ENCODE measurements around the gene POLN.

POLN gene

DNA sequence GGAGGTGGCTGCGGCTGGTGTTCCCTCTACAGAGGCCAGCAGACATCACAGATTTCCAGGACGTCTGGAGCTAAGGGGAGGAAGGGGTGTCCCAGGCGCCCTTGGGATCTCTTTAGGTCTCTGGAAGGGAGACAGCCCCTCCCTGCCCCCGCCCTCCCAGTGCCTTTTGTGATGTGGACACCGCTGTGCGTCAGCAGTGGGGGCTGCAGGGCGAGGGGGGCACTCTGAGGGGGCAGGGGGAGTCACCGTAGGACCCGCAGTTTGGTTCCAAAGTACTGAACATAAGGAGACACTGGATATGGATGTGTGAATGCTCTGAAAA lies 45.6 kb upstream of the POLN start:
- DNase-seq (ENCODE audit: low read depth in 2 of 2), result no peak
- no peak overlapping the region for H3K4me3 ChIP-seq (replicated peaks in 1 of 2; ENCODE audit: low read depth in 2 of 2, low read length in 2 of 2)
- TF ChIP-seq, protein P1, sequence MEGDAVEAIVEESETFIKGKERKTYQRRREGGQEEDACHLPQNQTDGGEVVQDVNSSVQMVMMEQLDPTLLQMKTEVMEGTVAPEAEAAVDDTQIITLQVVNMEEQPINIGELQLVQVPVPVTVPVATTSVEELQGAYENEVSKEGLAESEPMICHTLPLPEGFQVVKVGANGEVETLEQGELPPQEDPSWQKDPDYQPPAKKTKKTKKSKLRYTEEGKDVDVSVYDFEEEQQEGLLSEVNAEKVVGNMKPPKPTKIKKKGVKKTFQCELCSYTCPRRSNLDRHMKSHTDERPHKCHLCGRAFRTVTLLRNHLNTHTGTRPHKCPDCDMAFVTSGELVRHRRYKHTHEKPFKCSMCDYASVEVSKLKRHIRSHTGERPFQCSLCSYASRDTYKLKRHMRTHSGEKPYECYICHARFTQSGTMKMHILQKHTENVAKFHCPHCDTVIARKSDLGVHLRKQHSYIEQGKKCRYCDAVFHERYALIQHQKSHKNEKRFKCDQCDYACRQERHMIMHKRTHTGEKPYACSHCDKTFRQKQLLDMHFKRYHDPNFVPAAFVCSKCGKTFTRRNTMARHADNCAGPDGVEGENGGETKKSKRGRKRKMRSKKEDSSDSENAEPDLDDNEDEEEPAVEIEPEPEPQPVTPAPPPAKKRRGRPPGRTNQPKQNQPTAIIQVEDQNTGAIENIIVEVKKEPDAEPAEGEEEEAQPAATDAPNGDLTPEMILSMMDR (IDR thresholded peaks at IDR 0.05; ENCODE audit: low read depth, low read length), result no peak

DNA sequence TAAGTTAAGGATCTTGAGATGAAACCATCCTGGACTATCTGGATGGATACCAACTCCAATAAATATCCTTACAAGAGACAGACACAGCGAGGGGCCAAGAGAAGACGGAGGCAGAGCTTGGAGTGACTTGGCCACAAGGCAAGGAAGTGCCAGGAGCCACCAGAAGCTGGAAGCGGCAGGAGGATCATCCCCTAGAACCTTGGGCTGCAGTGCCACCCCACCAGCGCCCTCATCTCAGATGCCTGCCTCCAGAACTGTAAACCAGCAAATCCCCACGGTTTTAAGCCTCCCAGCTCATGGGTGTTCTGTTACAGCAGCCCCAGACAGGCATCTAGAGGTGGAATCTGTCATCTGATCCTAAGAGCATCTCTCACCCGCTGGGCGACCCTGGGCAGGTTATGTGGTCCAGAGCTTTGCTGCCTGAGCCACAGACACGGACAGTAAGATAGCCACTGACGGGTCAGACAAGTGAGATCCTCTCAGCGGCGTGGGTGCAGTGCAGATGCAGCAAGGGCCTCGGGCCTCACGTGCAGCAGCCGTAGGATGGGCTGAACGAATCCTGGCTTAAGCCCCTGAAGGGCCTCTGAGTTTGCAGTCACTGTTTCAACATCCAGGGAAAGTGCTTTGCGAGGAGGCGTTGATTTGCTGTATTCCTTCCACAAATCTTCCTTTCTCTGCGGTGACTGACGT lies 45.1 kb upstream of the POLN start:
- no peak overlapping the region for H3K4me3 ChIP-seq (replicated peaks in 1 of 2; ENCODE audit: low read depth in 2 of 2, low read length in 2 of 2)
- peak in 1 of 2 donors; percentile 18 for DNase-seq (ENCODE audit: low read depth in 2 of 2)
- TF ChIP-seq, protein P1 (IDR thresholded peaks at IDR 0.05; ENCODE audit: low read depth, low read length), result no peak

DNA sequence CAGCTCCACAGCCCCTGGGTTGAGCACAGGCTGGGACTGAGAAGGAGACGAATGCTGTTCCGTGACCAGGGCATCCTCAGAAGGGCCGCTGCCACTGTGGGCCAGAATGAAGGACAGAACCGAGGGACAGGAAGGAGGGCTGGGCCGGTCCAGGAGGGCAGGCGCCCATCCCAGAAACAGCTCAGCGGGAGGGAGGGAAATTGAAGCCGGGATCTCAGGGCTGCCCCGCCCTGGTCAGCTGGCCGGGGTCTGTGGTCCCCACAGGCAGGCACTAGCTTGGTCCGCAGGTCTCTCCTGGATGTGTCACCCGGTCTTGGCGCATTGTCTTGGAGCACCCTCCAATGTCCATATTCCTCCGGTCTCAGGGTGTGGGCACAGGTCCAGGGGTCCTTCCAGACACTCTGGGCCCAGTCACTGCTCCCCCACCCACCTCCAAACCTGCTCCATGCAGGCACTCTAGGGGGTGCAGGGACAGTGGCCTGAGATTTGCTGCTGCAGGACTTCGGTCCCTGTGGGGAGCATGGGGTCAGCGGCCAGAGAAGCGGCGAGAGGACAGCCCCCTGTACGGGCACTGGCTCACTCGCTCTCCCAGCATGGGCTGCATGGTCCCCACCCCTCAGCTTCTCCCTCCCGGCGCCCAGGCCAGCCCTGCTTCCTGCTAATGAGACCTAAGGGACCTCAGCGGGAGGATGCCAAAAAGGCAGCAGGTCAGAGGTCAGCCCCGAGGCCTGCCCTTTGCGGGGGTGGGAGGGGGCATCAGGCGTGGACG lies 43.9 kb upstream of the POLN start:
- no peak overlapping the region for H3K4me3 ChIP-seq (replicated peaks in 1 of 2; ENCODE audit: low read depth in 2 of 2, low read length in 2 of 2)
- TF ChIP-seq, protein P1 (IDR thresholded peaks at IDR 0.05; ENCODE audit: low read depth, low read length), result no peak
- DNase-seq (ENCODE audit: low read depth in 2 of 2), result no peak

DNA sequence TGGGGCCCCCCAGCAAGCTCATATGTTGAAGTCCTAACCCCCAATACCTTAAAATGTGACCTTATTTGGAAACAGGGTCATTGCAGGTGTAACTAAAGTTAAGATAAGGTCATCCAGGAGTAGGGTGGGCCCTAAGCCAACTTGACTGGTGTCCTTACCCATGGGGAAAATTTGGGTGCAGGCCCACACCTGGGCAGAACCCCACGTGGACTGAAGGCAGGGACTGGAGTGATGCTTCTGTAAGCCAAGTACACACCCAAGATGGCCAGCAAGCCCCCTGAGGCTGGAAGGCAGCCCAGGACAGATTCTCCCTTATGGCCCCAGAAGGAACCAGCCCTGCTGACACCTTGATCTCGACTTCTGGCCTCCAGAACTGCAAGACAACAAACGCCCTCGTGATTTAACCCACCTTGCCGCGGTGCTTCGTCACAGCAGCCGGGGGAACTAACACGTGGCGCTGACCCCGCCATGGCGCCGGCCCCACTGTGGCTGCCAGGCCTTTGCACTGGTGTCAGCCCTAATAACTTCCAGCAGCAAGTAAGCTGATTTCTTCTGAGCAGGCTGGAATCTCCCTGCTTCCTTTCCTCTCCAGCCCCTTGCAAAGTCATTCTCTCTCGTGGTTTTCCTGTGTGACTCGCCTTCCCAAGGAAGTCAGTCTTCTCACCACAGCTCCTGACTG lies 43.2 kb upstream of the POLN start:
- TF ChIP-seq, protein P1 (IDR thresholded peaks at IDR 0.05; ENCODE audit: low read depth, low read length), result no peak
- no peak overlapping the region for H3K4me3 ChIP-seq (replicated peaks in 1 of 2; ENCODE audit: low read depth in 2 of 2, low read length in 2 of 2)
- peak; percentile 50 to 70 for DNase-seq (ENCODE audit: low read depth in 2 of 2)

DNA sequence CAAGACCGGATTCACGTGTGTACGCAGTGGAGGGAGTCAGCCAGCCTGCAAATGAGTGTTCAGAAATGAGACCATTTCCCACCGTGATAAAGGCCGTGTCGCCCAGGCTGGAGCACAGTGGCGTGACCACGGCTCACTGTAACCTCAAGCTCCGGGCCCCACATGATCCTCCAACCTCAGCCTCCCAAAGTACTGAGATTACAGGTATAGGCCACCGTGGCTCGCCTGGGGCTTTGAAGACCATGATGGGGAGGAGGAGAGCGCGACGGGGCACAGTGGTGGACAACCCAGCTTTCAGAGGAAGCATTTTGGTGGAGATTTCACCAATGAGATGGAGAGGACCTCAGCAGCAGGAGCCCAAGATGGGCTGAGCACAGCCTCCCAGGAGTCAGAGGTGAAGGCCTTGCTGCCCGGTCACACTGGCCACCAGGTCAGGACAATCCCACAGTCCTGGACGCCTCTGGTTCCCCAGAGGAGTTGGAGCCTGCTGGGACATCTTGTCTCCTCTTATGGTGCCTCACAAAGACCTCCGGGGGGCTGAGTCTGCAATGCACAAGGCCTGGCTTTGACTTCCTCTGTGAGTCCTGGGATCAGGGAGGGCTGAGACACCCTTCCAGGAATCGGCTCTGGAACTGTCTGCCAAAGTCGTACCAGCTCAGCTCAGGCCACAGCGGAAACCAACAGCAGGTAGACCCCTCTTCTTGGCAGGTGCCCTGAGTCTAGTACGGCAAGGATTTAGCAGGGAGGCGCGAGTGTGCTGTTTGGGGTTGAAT lies 42.4 kb upstream of the POLN start:
- DNase-seq (ENCODE audit: low read depth in 2 of 2), result no peak
- H3K4me3 ChIP-seq (replicated peaks in 1 of 2; ENCODE audit: low read depth in 2 of 2, low read length in 2 of 2), result no peak overlapping the region
- TF ChIP-seq, protein P1 (IDR thresholded peaks at IDR 0.05; ENCODE audit: low read depth, low read length), result no peak

DNA sequence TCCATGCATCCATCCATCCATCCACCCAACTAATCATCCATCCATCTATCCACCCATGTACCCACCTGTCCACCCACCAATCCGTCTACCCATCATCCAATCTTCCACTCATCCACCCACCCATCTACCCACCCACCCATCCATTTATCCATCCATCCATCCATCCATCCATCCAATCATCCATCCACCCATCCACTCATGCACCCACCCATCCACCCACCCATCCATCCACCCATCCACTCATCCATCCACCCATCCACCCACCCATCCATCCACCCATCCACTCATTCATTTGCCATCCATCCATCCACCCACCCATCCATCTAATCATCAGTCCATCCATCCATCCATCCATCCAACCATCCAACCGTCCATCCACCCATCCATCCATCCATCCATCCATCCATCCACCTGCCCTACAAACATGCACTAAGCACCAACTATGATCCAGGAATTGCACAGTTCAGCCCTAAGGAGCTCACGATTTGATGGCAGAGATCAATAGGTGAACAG lies 41.3 kb upstream of the POLN start:
- TF ChIP-seq, protein P1 (IDR thresholded peaks at IDR 0.05; ENCODE audit: low read depth, low read length), result no peak
- no peak for DNase-seq (ENCODE audit: low read depth in 2 of 2)

More for the DNA sequence above, 41.3 kb upstream of the POLN start:
- no peak overlapping the region for H3K4me3 ChIP-seq (replicated peaks in 1 of 2; ENCODE audit: low read depth in 2 of 2, low read length in 2 of 2)

Data from cardiac fibroblast (primary cell).